Pancreas (tissue), 10 donors: ENCODE data around the gene MTAP. TPM values are rescaled to one million over a fixed set of nuclear protein-coding genes. Genes with fewer than 3 reads are reported as not detected.

Source experiments
- ATAC-seq, 4 donors: fragments of 200-7000 bp; cut with Tn5 transposase; one replicate each; pipeline versions ENCODE4 v1.8.0 to v1.9.1; 2020; ENCODE audit warnings: mild to moderate bottlenecking in 4 of 4, moderate library complexity in 4 of 4
- DNase-seq, 6 donors: peaks; one replicate each; pipeline ENCODE4 v3.0.0-alpha.2; 2020
- FAIRE-seq: peaks from 2 replicates; lab custom pipeline; 2012; peaks lifted over from hg19 to GRCh38; lab: Jason Lieb, UNC
- H3K27ac ChIP-seq, 4 donors: fragments of 200-600 bp; sonication (generic); 1 replicate in 3 of 4; 2 replicates in 1 of 4; pipeline versions ENCODE4 v1.5.0 to v1.8.0; 2020
- H3K27me3 ChIP-seq, 4 donors: fragments of 200-600 bp; one replicate each; pipeline ENCODE4 v1.8.0; 2021
- H3K36me3 ChIP-seq, 3 donors: fragments of 200-600 bp; sonication (generic) in 1 of 3; one replicate each; pipeline versions ENCODE4 v1.5.0 to v1.8.0; 2020 to 2021
- H3K4me1 ChIP-seq, 3 donors: fragments of 200-600 bp; one replicate each; pipeline ENCODE4 v1.8.0; 2021
- H3K4me3 ChIP-seq, 4 donors: fragments of 200-600 bp; sonication (generic) in 2 of 4; one replicate each; pipeline versions ENCODE4 v1.5.0 to v1.8.0; 2020 to 2021
- H3K9me3 ChIP-seq, 4 donors: fragments of 200-600 bp; one replicate each; pipeline ENCODE4 v1.8.0; 2021
- WGBS, 2 donors: extraction: QIAGEN DNeasy Blood & Tissue Kit; methylation state at CpG; one replicate each; pipeline ENCODE4 v1.1.7; 2013; 5-methylcytosine and 5-hydroxymethylcytosine counted together
- intact Hi-C, 3 donors: fragments of 100-400 bp; cut with DNase I; formaldehyde crosslinking; loops; one replicate each; pipeline versions ENCODE4 v1.11.1 to v1.14.2; 2022
- polyA plus RNA-seq, 2 donors: library from polyadenylated mRNA; stranded (reverse); fragments of 200-250 nt; gene quantifications; one replicate each; pipeline ENCODE4 v1.2.3, GENCODE V29; 2013
- total RNA-seq, 6 donors: library from RNA; stranded (reverse); fragmentation: NEBNext Ultra II Directional in 4 of 6; extraction: Animal tissue kit (Norgen Biotek cat#: 25700) in 4 of 6; gene quantifications; one replicate each; pipeline versions ENCODE4 v1.2.1 to v1.2.4, GENCODE V29; 2021 to 2023
- TF ChIP-seq, protein P1 (sequence below), 4 donors: fragments of 200-600 bp; sonication (generic) in 3 of 4; IDR thresholded peaks; one replicate each; pipeline versions ENCODE4 v1.5.0 to v1.8.0; 2021; ENCODE audit warnings: antibody characterized with exemption in 4 of 4
- donor health status: healthy with polysubstance abuse.
- donor health status: DM: no; HTN: no; CAD: no; lungs with moderate emphysema.
- donor health status: DM: no; HTN: no; CAD: no.
- donor health status: control.
- donor health status: control.
- donor health status: Bipolar disorder and iron deficiency.
- donor health status: DM: yes; HTN: yes; CAD: no.
- donor health status: DM: no; HTN: no; CAD: no.
- donor health status: DM: no; HTN: no; CAD: no.
- donor health status: DM: yes; HTN: yes; CAD: no.

The MTAP gene
- total and polyA plus RNA-seq, 8 donors = 4.7 to 26.7 (median 16.7) TPM

DNA sequence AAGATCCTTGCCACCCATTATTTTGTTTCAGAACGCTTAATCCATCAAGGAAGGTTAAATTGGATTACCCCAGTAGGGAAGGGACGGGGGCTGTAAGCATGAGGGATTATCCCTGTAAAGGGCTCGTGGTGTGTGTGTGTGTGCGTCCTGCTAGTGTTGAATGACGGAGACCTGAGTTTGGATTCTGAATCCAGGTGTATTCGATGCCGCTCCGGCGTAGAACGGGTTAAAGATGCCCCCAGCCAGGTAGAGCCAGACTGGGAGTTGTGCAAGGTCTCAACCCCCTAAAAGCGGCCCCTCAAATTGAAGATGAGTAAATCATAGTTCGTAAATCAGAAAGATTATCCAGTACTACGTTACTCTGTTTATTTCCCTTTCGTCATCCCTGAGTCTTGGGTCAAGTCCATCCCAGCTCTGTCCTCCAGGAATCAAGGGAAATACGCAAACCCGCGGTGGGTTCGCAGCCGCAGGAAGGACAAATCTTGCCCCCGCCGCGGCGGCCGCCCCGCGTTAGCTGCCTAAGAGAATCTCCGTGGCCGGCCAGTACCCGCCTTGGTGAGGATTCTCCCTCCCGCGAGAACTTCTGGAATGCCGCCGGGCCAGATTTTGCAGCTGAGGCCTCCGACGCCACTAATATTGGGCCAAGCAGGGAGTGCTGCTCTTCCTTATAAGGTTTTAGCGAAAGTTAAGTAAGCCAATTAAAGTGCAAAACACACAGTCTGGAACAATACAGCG is 586 bp upstream of the MTAP start:
- no peaks in the 10 kb centered on the region for H3K27me3 ChIP-seq
- no peaks in the 10 kb centered on the region for H3K36me3 ChIP-seq
- peak; percentile 47 to 60 (median 58) for ATAC-seq
- peak overlapping the region; percentile 69 to 80 (median 76) for H3K4me3 ChIP-seq
- intact Hi-C loops = no loop called here
- peaks cover 6 to 13% (median 7%) of the 10 kb centered on the region in 3 donors for H3K4me1 ChIP-seq
- peak overlapping the region; percentile 46 to 88 (median 84) for H3K27ac ChIP-seq
- WGBS, 2 donors = 5% methylated on average over 37 of the region's 37 CpGs
- no peaks in the 10 kb centered on the region for H3K9me3 ChIP-seq
- FAIRE-seq = no peak
- TF ChIP-seq, protein P1, sequence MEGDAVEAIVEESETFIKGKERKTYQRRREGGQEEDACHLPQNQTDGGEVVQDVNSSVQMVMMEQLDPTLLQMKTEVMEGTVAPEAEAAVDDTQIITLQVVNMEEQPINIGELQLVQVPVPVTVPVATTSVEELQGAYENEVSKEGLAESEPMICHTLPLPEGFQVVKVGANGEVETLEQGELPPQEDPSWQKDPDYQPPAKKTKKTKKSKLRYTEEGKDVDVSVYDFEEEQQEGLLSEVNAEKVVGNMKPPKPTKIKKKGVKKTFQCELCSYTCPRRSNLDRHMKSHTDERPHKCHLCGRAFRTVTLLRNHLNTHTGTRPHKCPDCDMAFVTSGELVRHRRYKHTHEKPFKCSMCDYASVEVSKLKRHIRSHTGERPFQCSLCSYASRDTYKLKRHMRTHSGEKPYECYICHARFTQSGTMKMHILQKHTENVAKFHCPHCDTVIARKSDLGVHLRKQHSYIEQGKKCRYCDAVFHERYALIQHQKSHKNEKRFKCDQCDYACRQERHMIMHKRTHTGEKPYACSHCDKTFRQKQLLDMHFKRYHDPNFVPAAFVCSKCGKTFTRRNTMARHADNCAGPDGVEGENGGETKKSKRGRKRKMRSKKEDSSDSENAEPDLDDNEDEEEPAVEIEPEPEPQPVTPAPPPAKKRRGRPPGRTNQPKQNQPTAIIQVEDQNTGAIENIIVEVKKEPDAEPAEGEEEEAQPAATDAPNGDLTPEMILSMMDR (IDR thresholded peaks at IDR 0.05) = no peak
- DNase-seq = peak; percentile 64 to 79 (median 70)

- peaks cover 6 to 19% (median 7%) of the 10 kb centered on the region in 3 donors for H3K4me1 ChIP-seq
- H3K27ac ChIP-seq = peak overlapping the region; percentile 22 to 88 (median 84)
- ATAC-seq = no peak
- TF ChIP-seq, protein P1 (IDR thresholded peaks at IDR 0.05) = no peak
- peak overlapping the region; percentile 69 to 80 (median 76) for H3K4me3 ChIP-seq
- 26 to 30% methylated on average over 10 of the region's 10 CpGs for WGBS, 2 donors
- H3K9me3 ChIP-seq = no peaks in the 10 kb centered on the region
- no peaks in the 10 kb centered on the region for H3K36me3 ChIP-seq
- no peak for FAIRE-seq
- H3K27me3 ChIP-seq = no peaks in the 10 kb centered on the region
- intact Hi-C loops = no loop called here
- no peak for DNase-seq
These were observed 1.2 kb downstream of the MTAP start for GRCh38 chr9:21803649-21804048.

GRCh38 chr9:21804331-21804730 is 1.9 kb downstream of the MTAP start:
- ATAC-seq (no peak), DNase-seq (no peak), FAIRE-seq (no peak)
- TF ChIP-seq, protein P1 (IDR thresholded peaks at IDR 0.05) = no peak
- no peaks in the 10 kb centered on the region for H3K27me3 ChIP-seq
- no peaks in the 10 kb centered on the region for H3K36me3 ChIP-seq
- no peak overlapping the region for H3K4me3 ChIP-seq
- no peaks in the 10 kb centered on the region for H3K9me3 ChIP-seq
- H3K4me1 ChIP-seq = peaks cover 6 to 19% (median 7%) of the 10 kb centered on the region in 3 donors
- no peak overlapping the region for H3K27ac ChIP-seq
- intact Hi-C loops = no loop called here
- WGBS, 2 donors = 92 to 95% methylated on average over 2 of the region's 2 CpGs

- Histone ChIP-seq H3K27me3 (no peaks in the 10 kb centered on the region), H3K4me1 (peaks cover 6 to 19% (median 7%) of the 10 kb centered on the region in 3 donors), H3K9me3 (no peaks in the 10 kb centered on the region), H3K4me3 (no peak overlapping the region), H3K27ac (no peak overlapping the region), H3K36me3 (peaks cover 0 to under 1% (median 0%) of the 10 kb centered on the region in 3 donors)
- TF ChIP-seq, protein P1 (IDR thresholded peaks at IDR 0.05) = no peak
- no peak for DNase-seq
- no peak for FAIRE-seq
- ATAC-seq = no peak
- intact Hi-C loops = no loop called here
These were observed 2.4 kb downstream of the MTAP start for GRCh38 chr9:21804791-21805190.

DNA sequence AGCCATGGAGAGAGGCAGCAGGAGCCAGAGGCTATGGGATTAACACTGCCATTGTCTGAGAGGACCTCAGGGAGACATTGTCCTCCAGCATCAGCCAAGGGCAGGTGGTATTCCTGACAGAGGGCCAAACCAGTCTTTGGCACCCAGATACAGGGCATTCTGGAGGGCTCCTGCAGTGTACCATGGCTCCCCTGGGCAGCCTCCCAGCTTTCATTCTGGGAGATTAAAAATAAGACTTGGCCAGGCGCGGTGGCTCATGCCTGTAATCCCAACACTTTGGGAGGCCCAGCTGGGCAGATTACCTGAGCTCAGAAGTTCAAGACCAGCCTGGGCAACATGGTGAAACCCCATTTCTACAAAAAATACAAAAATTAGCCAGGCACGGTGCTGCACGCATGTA is 4.2 kb downstream of the MTAP start:
- Histone ChIP-seq H3K36me3 (peaks cover 0 to 4% (median 0%) of the 10 kb centered on the region in 3 donors), H3K27ac (no peak overlapping the region), H3K4me3 (no peak overlapping the region), H3K27me3 (no peaks in the 10 kb centered on the region), H3K4me1 (peaks cover 1 to 19% (median 6%) of the 10 kb centered on the region in 3 donors), H3K9me3 (no peaks in the 10 kb centered on the region)
- ATAC-seq (no peak), DNase-seq (no peak), FAIRE-seq (no peak)
- TF ChIP-seq, protein P1 (IDR thresholded peaks at IDR 0.05) = no peak
- intact Hi-C loops = no loop called here
- 80 to 90% methylated on average over 4 of the region's 4 CpGs for WGBS, 2 donors
